Psoas muscle (tissue), 8 donors: ENCODE measurements around the gene SIM1. TPM values are rescaled to one million over a fixed set of nuclear protein-coding genes. Genes with fewer than 3 reads are reported as not detected.

Source experiments
- ATAC-seq, 4 donors: fragments of 200-7000 bp; cut with Tn5 transposase; one replicate each; pipeline ENCODE4 v1.9.1; 2020; ENCODE audit warnings: moderate library complexity in 3 of 4, mild to moderate bottlenecking in 2 of 4
- DNase-seq, 2 donors: peaks; one replicate each; pipeline ENCODE4 v3.0.0-alpha.2; 2020
- H3K27ac ChIP-seq: fragments of 200-600 bp; one replicate; pipeline ENCODE4 v1.8.0; 2022
- H3K27me3 ChIP-seq, 3 donors: fragments of 200-600 bp in 1 of 3; one replicate each; pipeline versions ENCODE4 v1.6.1 to v1.8.0; 2013 to 2022; ENCODE audit warnings: low read length in 2 of 3, mild to moderate bottlenecking in 2 of 3, moderate library complexity in 1 of 3; ENCODE audit not compliant: insufficient read depth in 3 of 3
- H3K36me3 ChIP-seq, 2 donors: fragments of 200-600 bp in 1 of 2; one replicate each; pipeline versions ENCODE4 v1.6.1 to v1.8.0; 2013 to 2022; ENCODE audit warnings: low read depth in 1 of 2, mild to moderate bottlenecking in 1 of 2, moderate library complexity in 1 of 2; ENCODE audit not compliant: insufficient read depth in 1 of 2
- H3K4me1 ChIP-seq: fragments of 200-600 bp; one replicate; pipeline ENCODE4 v1.8.0; 2022
- H3K4me3 ChIP-seq: fragments of 200-600 bp; one replicate; pipeline ENCODE4 v1.8.0; 2022; ENCODE audit warnings: mild to moderate bottlenecking
- H3K9me3 ChIP-seq: fragments of 200-600 bp; one replicate; pipeline ENCODE4 v1.8.0; 2022
- WGBS, 3 donors: extraction: QIAGEN DNeasy Blood & Tissue Kit; methylation state at CpG; one replicate each; pipeline versions ENCODE4 v1.1.6 to v1.1.7; 2013; 5-methylcytosine and 5-hydroxymethylcytosine counted together
- intact Hi-C, 2 donors: fragments of 100-400 bp; cut with DNase I; formaldehyde crosslinking; loops; one replicate each; pipeline versions ENCODE4 v1.11.0 to v1.14.2; 2022
- polyA plus RNA-seq, 3 donors: library from polyadenylated mRNA; stranded (reverse); fragments of 200-250 nt; gene quantifications; one replicate each; pipeline ENCODE4 v1.2.3, GENCODE V29; 2013
- total RNA-seq, 4 donors: library from RNA; stranded (reverse); fragmentation: NEBNext Ultra II Directional in 2 of 4; extraction: Animal tissue kit (Norgen Biotek cat#: 25700) in 2 of 4; gene quantifications; one replicate each; pipeline versions ENCODE4 v1.2.1 to v1.2.4, GENCODE V29; 2021 to 2023
- TF ChIP-seq, protein P1 (sequence below): fragments of 200-600 bp; IDR thresholded peaks from one replicate; pipeline ENCODE4 v1.8.0; 2022; ENCODE audit warnings: antibody characterized with exemption
- donor health status: healthy with polysubstance abuse.
- donor health status: DM: no; HTN: no; CAD: no; lungs with moderate emphysema.
- donor health status: Bipolar disorder and iron deficiency.
- donor health status: healthy.
- donor health status: DM: yes; HTN: yes; CAD: no.
- donor health status: DM: no; HTN: no; CAD: no.
- donor health status: DM: no; HTN: no; CAD: no.
- donor health status: DM: yes; HTN: yes; CAD: no.

SIM1 gene
- total and polyA plus RNA-seq, 7 donors: 0.60 to 14.4 (median 4.7) TPM

DNA sequence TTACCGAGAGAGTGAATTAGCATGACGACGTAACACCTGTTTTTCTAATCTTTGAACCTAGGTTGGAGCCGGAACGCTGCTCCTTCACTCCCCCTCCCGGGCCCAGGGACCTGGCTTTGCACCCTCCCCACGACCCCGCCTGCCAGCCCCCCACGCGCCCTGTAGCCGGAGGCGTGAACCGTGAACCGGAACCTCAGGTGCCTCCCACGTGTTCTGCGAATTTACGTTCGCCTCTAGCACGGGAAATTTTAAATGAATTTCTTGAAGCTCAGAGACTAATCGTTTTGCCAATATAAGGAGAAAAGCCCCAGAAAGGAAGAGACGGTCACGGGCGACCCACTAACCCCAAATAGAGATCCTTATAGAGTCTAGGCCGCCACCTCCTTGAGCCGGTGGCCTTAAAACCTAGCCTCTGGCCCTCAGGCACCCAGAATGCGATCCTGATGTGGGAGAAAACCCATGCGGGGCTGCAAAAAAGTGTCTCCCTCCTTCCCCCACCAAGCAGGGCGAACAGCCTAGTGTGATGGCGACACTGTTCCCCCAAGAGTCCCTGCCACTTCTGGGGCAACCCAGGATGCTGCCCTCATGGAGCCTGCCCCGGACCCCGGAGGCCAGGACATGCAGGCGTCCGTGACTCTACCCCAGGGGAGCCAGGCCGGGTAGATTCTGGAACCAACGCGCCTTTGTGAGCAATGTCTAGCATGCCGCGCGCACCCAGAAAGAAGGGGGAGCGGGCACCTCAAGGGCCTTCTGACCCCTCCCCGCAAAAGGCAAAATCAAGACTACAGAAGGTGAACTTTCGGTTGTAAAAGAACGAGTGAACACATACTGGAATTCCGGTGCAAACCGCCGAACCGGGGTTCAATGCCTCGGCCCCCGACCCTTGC is 2.7 kb upstream of the SIM1 start:
- DNase-seq (no peak), ATAC-seq (no peak)
- no peaks in the 10 kb centered on the region for H3K9me3 ChIP-seq
- intact Hi-C loops: loop anchor here (5.0 to 10.0 kb wide), 2 partner anchors 290 to 1043 kb away; partner anchors contain the start of gene PNISR (in 1 of the 2)
- H3K4me3 ChIP-seq: no peak overlapping the region
- peaks cover 0 to 38% (median 4%) of the 10 kb centered on the region in 3 donors for H3K27me3 ChIP-seq
- WGBS, 3 donors: 55 to 64% (median 64%) methylated on average over 48 to 49 of the region's 49 CpGs
- H3K36me3 ChIP-seq: no peaks in the 10 kb centered on the region
- peaks cover 10% of the 10 kb centered on the region for H3K4me1 ChIP-seq
- no peak overlapping the region for H3K27ac ChIP-seq
- TF ChIP-seq, protein P1, sequence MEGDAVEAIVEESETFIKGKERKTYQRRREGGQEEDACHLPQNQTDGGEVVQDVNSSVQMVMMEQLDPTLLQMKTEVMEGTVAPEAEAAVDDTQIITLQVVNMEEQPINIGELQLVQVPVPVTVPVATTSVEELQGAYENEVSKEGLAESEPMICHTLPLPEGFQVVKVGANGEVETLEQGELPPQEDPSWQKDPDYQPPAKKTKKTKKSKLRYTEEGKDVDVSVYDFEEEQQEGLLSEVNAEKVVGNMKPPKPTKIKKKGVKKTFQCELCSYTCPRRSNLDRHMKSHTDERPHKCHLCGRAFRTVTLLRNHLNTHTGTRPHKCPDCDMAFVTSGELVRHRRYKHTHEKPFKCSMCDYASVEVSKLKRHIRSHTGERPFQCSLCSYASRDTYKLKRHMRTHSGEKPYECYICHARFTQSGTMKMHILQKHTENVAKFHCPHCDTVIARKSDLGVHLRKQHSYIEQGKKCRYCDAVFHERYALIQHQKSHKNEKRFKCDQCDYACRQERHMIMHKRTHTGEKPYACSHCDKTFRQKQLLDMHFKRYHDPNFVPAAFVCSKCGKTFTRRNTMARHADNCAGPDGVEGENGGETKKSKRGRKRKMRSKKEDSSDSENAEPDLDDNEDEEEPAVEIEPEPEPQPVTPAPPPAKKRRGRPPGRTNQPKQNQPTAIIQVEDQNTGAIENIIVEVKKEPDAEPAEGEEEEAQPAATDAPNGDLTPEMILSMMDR: no peak

DNA sequence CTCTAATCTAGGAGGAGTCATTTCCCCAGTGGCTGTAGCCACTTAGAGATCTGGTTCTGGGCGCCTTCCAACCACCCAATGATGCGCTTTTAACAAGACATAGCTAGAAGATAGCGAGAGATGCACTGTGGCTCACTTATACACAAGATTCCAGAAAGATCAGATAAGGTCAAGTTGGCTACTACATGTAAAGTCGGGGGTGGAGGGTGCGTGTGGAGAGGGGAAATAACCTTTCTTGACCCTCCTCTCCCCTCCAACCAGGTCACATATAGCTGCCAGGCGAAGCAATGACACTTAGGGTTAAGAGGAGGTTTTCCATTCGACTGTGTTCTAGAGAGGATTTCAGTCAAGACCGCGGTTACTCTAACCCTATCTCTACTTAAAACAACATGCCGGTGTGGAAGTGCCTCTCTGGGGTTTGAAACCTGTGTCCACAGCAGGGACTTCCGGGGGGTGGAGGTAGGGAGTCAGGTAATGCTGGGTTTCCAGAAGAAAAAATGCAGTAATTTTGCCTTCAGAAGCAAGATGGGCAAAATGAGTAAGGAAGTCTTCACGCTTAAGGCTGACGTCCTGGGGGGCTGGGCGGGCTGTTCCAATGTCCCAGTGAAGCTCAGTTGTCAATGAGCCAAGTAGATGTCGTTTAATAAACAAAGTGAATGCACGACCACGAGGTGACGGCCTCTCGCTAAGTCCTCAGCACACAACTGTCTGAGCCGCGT is 1.8 kb upstream of the SIM1 start:
- intact Hi-C loops: loop anchor here (5.0 to 10.0 kb wide), 2 partner anchors 289 to 1042 kb away; partner anchors contain the start of gene PNISR (in 1 of the 2)
- TF ChIP-seq, protein P1: no peak
- no peak overlapping the region for H3K4me3 ChIP-seq
- H3K36me3 ChIP-seq: no peaks in the 10 kb centered on the region
- ATAC-seq: no peak
- H3K27me3 ChIP-seq: peaks cover 0 to 39% (median 4%) of the 10 kb centered on the region in 3 donors
- peaks cover 10% of the 10 kb centered on the region for H3K4me1 ChIP-seq
- 39 to 57% (median 45%) methylated on average over 21 of the region's 21 CpGs for WGBS, 3 donors
- no peaks in the 10 kb centered on the region for H3K9me3 ChIP-seq
- no peak for DNase-seq
- H3K27ac ChIP-seq: no peak overlapping the region

DNA sequence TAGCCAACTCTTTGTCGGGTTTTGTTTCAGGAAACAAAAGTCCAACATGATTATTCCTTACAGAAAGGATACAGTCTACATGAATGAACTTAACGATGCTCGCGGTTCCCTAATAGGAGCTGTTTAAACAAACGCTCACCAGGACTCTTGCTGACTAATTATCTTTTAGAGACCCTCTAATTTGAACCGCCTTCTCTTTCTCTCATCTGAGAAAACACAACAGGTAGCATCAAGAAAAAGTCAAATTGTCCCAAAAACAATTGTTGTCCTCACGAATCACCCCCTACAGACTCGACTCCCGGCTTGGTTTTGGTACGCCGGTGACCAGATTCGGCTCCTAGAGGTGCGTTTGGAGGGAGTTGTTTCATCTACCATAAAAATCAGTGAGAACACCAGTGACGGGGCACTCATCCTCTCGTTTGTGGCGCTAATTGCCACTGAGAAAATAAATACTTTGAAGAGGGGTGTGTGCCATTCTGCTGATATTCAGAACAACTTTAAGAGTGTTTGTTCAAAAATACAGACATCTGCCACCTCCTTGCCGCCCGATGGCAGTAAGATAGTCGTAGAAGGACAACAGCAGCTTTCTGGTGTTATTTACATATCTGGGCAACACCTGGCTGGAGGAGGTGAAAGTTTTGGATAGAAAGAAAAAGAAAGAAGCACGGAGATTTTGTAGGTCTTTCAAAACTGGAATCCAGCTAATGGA is 1.1 kb upstream of the SIM1 start:
- Histone ChIP-seq H3K9me3 (no peaks in the 10 kb centered on the region), H3K4me1 (peaks cover 10% of the 10 kb centered on the region), H3K4me3 (peak overlapping the region; percentile 84), H3K27ac (peak overlapping the region; percentile 96), H3K36me3 (no peaks in the 10 kb centered on the region), H3K27me3 (peaks cover 0 to 44% (median 4%) of the 10 kb centered on the region in 3 donors)
- WGBS, 3 donors: 23 to 34% (median 23%) methylated on average over 20 of the region's 20 CpGs
- no peak for DNase-seq
- TF ChIP-seq, protein P1: no peak
- no peak for ATAC-seq
- intact Hi-C loops: loop anchor here (5.0 to 10.0 kb wide), 2 partner anchors 289 to 1041 kb away; partner anchors contain the start of gene PNISR (in 1 of the 2)

DNA sequence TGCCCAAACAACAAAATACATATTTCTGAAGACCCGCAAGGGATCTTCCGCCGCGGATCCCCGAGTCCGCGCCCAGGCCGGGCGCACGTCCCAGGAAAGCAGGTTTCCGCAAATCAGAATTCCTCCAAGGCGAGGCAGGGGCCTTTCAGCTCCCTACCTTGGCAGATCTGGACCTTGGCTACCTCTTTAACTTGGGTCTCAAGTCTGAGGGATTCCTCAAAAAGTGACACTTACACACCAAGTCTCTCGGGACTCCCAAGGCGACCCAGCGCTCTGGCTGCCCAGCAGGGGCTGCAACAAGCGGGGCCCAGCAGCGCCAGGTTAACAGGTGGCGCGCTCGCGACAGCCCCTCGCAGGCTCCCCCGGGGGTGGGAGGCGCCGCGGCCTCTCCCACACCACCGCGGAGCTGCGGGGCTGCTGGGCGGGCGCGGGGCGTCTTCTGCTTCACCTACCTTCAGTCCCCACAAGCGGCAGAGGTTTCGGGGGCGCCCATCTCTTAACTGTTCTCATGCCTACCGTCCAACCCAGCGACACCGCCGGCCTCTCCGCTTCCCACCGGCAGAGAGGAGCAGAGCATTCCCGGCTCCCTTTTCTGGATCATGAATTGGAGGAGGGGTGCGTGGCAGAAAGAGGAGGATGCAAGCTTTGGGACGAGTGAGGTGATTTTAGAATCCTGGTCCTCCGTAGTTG is 414 bp downstream of the SIM1 start:
- 2 to 3% (median 3%) methylated on average over 36 to 46 of the region's 46 CpGs for WGBS, 3 donors
- ATAC-seq (peak; percentile 20 to 61 (median 54)), DNase-seq (peak in 1 of 2 donors; percentile 66)
- peak overlapping the region; percentile 96 for H3K27ac ChIP-seq
- H3K27me3 ChIP-seq: peaks cover 0 to 51% (median 4%) of the 10 kb centered on the region in 3 donors
- intact Hi-C loops: loop anchor here in 1 of 2 donors (5.0 to 10.0 kb wide), 2 partner anchors 127 to 1040 kb away; partner anchors contain the start of gene PNISR
- TF ChIP-seq, protein P1: no peak
- H3K9me3 ChIP-seq: no peaks in the 10 kb centered on the region
- H3K4me3 ChIP-seq: peak overlapping the region; percentile 84
- H3K4me1 ChIP-seq: peaks cover 10% of the 10 kb centered on the region
- no peaks in the 10 kb centered on the region for H3K36me3 ChIP-seq
